GM18861 (cell line): Measurements from ENCODE around the gene RAB30.
"Not testable (repeated sequence)": the region's sequence is repeated elsewhere in the genome, so short reads cannot be mapped to it uniquely, and the experiment has no call there.

Source experiments
- ATAC-seq: cut with Tn5 transposase; IDR thresholded peaks from one replicate; pipeline ENCODE4 v1.9.1; 2021; ENCODE audit not compliant: unreplicated experiment

RAB30 gene

DNA sequence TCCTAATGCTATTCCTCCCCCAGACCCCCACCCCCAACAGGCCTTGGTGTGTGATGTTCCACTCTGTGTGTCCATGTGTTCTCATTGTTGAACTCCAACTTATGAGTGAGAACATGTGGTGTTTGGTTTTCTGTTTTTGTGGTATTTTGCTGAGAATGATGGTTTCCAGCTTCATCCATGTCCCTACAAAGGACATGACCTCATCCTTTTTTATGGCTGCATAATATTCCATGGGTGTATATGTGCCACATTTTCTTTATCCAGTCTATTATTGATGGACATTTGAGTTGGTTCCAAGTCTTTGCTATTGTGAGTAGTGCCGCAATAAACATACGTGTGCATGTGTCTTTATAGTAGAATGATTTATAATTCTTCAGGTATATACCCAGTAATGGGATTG is 121.2 kb downstream of the RAB30 start:
- not testable (repeated sequence) for ATAC-seq

DNA sequence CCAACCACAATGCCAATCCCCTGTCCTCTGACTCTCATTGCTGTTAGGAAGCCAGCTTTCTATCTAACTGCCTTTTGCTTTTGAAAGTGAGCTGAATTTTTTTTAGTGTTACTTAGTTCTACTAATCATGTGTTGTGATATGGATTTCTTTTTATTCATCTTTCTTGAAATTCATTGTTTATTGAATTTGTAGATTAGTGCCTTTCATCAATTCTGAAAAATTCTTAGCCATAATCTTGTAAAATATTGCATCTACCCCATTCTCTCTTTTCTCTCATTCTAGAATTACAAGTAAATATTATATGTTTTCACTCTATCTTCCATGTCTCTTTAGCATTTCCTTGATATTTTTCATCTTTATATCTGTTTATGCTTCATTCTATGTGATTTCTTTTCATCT is 122.3 kb downstream of the RAB30 start:
- no peak for ATAC-seq

DNA sequence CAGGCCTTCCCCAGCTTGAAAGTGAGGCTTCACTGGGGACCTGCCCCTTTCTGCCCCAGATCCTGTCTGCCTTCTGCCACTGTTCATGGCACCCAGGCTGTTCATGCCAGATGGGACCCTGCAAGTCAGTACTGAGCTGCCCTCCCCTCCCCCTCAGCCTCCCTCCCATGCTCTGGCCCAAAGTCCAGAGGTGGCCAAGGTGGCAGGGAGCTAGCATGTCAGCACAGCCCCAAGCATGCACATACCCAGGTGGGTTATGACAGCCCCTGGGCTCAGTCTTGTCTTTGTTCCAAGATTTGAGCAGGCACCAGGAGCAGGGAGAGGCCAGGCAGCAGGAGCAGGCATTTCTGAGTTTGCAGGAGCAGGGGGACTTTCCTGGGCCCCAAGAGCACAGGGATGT is 126.0 kb downstream of the RAB30 start:
- no peak for ATAC-seq

DNA sequence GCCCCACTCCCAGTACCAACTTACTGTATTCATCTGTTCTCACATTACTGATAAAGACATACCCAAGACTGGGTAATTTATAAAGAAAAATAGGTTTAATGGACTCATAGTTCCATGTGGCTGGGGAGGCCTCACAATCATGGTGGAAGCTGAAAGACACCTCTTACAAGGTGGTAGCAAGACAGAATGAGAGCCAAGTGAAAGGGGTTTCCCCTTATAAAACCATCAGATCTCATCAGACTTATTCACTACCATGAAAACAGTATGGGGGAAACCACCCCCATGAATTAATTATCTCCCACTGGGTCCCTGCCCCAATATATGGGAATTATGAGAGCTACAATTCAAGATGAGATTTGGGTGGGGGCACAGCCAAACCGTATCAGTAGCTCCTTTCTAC is 126.7 kb downstream of the RAB30 start:
- not testable (repeated sequence) for ATAC-seq

DNA sequence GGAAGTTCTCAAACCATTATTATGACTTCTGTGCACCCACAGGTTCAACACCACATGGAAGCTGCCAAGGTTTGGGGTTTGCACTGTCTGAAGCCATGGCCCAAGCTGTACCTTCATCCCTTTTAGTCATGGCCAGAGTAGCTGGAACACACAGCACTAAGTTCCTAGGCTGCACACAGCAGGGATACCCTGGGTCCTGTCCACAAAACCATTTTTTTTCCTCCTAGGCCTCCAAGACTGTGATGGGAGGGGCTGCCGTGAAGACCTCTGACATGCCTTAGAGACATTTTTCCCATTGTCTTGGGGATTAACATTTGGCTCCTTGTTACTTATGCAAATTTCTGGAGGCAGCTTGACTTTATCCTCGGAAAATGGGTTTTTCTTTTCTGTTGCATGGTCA is 127.5 kb downstream of the RAB30 start:
- no peak for ATAC-seq

DNA sequence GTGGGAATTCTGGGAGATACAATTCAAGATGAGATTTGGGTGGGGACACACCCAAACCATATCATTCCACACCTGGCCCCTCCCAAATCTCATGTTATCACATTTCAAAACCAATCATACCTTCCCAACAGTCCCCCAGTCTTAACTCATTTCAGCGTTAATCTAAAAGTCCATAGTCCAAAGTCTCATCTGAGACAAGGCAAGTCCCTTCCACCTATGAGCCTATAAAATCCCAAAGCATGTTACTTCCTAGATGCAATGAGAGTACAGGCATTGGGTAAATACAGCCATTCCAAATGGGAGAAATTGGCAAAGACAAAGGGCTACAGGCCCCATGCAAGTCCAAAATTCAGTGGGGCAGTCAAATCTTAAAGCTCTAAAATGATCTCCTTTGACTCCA is 128.3 kb downstream of the RAB30 start:
- ATAC-seq, result not testable (repeated sequence)

DNA sequence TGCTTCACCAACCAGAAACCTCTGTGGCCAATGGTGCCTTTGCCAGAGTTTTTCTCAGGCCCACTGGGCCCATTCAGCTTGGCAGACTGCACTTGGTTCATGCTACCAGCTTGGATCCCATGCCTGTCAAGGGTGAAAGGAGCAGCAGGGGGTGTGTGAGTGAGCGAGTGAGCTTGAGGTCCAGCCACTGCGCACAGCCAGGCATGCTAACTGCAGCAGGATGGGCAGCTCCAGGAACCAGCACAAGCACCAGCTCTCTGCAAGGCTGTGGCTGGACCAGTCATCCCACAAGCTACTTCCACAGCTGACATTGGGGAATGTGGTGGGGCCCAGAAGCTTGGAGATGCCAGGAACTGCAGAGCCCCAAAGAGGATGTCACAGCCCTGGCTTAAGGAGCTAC is 129.3 kb downstream of the RAB30 start:
- ATAC-seq, result no peak

DNA sequence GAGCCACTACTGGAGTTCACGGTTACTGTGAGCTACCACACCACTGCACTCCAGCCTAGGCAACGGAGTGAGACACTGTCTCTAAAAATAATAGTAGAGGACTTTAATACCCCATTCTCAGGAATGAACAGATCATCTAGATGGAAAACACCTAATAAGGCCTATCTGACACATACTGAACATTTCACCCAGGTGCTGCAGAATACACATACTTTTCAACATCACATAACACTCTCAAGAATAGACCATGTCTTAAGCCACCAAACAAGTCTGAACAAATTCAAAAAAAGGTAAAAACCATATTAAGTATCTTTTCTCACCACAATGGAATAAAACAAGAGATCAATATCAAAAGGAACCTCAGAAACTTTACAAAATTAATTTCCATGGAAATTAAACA is 132.2 kb downstream of the RAB30 start:
- no peak for ATAC-seq

DNA sequence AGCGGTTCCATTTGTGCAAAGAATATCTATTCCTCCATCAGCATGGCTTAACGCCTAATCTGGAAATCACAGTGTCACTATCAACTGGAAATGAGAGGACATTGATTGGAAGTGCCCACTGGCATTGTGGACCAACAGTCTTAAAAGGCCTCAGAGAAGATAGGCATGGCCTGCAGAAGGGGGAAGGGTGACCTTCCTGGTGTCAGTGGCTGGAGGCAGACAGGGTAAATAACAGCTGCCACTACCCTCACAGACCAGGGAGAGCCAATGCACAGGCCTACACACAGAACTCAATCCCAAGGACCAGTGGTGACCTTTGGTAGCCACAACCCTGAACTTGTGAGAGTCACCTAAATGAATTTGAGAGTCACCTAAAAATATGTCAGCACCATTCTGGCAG is 134.1 kb downstream of the RAB30 start:
- ATAC-seq, result no peak

DNA sequence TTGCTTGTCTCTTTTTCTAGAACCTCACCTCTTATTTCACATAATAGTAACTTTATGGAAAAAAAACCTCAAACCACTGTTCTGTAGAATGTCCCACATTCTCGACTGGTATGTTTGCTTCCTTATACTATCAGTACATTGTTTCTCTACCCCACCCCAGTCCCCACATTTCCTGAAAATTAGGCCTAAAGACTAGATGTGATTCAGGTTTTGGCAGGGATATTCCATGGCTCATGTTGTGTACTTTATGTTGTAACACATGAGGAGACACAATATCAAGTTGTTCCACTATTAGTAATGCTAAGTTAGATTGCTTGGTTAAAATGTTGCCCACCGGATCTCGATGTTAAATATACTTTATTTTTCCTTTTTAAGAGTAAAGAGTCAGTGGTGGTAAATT is 135.4 kb downstream of the RAB30 start:
- ATAC-seq, result no peak

DNA sequence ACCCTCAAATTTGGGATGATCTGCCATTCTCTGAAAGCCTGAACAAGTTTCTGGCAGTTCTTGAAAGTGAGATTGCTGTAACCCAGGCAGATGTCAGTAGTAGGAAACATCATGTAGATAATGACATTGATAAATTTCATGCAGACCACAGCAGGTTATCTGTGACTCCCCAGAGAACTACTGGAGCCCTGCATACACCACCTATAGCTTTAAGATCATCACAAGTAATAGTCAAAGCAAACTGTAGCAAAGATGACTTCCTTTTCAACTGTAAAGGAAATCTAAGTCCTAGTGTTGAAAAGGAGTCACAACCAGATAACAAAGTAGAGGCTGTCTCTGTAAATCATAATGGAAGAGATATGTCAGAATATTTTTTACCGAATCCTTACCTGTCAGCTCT is 139.1 kb downstream of the RAB30 start:
- no peak for ATAC-seq

DNA sequence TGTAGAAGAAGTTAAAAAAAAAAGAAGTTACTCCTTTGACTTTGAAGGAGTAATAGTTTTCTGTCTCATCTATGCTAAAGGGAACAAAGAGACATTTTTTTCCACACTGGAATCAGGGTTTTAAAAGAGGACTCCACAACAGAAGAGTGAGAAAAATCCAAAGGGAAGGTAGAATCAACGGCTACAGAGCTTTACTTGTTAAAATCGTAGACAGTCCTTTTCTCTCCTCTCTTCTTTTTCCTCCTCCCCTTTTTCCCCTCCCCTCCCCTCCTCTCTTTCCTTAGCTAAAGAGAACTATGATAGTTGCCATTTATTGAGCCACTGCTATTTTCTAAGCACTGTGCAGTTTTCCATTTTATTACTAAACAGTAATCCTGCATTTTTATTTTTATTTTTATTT is 141.0 kb downstream of the RAB30 start:
- ATAC-seq, result no peak

DNA sequence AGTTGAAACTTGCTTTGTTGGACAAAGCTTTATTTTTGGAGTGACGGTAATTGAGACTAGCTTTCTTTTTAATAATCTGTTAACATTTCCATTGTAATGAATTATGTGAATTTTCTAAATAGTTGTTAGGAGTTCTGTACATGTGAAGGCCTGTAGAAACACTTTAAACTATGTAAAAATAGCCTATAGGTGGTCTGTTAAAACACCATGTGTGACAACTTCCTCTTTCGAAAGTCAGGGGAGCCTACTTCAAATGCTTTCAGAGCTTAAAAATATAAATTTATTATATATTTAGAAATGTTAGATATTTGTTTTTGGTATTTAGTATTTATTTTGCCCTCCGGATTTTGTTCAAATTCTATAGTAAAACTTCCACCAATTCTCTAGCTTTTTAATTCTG is 141.5 kb downstream of the RAB30 start:
- ATAC-seq, result peak; percentile 52

DNA sequence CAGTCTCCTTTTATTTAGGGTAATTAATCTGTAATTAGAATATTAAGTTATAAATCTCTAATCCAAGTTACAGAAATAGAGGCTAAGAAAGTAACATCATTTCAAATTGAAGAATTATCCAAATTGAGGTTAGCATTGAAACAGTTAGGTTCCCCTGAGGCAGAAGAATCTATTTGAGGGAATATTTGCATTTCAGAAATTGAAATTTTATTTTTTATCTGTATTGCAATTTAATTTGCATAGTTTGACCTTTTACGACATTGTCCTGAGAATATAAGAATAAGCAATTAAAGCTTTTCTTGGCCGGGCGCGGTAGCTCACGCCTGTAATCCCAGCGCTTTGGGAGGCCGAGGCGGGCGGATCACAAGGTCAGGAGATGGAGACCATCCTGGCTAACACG is 142.6 kb downstream of the RAB30 start:
- no peak for ATAC-seq

DNA sequence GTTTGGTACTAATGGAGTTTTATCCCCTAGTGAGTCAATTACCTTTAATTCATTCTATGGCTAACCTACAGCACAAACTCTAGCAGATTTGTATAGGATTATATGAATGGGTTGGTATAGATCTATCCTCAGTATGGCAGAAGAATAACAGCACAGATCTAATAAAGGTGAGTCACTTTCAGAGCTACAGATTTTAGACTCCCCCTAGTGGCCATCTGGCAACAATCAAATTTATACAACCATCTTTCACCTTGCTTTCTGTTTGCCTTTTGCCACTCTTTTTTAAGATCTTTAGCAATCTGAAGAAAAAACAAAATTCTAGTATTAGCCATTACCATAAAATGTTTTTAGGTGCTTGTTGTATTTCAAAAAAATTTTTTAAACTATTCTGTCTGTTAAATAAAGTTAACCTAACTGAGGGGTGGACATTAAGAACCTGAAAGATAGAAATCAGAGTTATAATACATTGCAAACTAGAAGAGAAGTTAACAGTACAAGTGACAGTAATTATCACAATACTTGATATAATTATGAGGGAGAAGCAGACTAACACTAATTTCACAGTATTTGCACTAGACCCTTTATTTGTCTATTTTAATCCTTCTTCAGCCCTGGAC is 144.3 kb downstream of the RAB30 start:
- ATAC-seq, result peak; percentile 52

DNA sequence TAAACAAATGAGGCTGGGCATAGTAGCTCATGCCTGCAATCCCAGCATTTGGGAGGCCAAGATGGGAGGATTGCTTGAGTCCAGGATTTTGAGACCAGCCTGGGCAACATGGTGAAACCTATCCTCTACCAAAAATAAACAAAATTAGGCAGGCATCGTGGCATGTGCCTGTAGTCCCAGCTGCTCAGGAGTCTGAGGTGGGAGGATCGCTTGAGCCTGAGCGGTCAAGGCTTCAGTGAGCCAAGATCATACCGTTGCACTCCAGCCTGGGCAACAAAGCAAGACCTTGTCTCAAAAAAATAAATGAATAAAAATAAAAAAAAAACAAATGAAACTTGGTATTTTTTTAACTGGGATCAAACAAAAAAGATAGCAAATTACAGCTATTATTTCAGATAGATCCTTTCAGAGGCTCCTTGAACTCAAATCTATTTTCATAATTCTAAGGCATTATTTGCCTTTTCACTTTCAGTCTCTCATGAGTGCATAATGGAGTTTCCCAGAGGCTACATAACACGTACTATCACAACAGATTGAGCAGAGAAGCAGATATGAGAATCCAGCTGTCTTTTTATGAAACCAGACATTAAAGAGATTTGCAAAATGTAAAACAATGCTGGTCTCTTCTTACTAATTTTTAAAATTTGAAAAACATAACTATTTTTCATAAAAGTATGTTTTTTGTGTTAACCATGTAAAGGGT is 147.0 kb downstream of the RAB30 start:
- ATAC-seq, result no peak
